Measurements from ENCODE around the gene MYO3B.
"Not testable (repeated sequence)": the region's sequence is repeated elsewhere in the genome, so short reads cannot be mapped to it uniquely, and the experiment has no call there.

MYO3B gene

GRCh38 chr2:170344663-170345346 lies 166.9 kb downstream of the MYO3B start:
- no peak for DNase-seq
- in situ Hi-C loops (cut with MboI; ENCODE audit: low pct_unique_long_range_greater_than_20kb, low sequenced_read_pairs), result no loop called here

- DNase-seq, result no peak
- in situ Hi-C loops (cut with MboI; ENCODE audit: low pct_unique_long_range_greater_than_20kb, low sequenced_read_pairs), result no loop called here
These were observed 167.7 kb downstream of the MYO3B start for GRCh38 chr2:170345607-170346006.

DNA sequence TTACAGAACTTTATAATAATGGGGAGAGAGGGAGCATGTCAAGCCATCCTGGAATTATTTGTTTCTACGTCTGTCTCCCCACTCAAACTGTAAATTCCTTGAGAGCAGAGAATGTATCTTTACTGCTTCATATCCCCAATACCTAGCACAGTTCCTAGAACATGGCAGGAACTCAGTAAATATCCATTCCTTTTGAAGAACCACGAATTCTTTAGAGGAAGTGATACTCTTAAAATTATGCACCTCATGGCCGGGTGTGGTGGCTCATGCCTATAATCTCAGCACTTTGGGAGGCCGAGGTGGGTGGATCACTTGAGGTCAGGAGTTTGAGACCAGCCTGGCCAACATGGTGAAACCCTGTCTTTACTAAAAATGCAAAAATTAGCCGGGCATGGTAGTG lies 171.3 kb downstream of the MYO3B start:
- DNase-seq; in situ Hi-C loops (cut with MboI; ENCODE audit: low pct_unique_long_range_greater_than_20kb, low sequenced_read_pairs): not testable (repeated sequence)

DNA sequence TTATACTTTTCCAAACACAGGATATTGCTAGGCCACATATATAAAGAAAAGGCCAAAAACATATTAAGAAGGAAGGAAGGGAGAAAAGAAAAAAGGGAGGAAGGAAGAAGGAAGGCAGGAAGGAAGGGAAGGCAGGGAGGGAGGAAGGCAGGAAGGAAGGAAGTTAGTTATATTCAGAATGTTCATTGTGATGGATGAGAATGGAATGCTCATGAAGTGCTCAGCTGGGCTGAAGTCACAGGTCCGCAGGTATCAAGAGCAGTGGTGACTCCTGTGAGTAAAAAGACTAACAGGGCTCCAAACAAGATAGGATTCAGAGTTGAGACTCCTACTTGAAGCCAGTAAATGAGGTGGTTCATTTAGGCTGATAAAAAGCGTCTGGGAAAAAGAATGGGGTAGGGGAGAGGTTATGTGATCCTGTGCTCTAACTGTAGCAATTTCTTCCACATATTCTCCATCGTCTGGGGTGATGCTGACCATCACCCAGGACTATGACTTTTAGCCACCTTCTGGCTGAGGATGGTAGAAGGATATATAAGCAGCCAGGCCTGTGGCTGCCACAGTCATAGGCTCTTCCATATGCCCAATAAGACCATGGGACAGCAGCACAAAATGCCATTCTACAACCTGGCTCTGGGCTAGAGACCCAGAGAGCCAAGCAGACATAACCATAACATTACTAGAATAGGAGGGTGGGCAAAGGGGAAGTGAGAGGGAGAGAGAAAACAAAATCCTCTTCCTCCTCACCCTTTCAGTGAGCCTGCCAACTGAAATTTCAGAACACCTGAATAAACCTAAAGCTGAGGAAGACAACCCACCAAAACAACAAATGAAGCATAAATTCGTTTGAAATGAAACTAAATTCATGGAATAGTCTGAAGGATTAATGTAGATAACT lies 173.2 kb downstream of the MYO3B start:
- in situ Hi-C loops (cut with MboI; ENCODE audit: low pct_unique_long_range_greater_than_20kb, low sequenced_read_pairs), result no loop called here

DNA sequence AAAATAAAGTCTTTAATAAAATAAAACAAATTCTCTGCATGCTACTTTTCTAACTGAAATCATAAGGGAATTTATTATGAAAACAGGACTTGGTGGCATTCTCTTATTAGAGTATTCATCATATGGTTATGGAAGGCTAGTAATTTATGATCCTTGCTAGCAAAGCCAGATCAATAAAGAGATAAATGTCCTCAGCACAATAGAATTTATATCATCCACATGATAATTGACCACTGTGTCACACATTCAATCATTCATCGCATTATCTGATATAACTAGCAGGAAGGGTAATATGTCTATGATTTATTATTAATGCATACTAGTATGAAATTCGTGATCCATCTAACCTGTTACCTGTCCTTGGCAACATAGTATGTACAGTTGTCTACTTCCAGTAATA lies 175.8 kb downstream of the MYO3B start:
- no peak for DNase-seq
- in situ Hi-C loops (cut with MboI; ENCODE audit: low pct_unique_long_range_greater_than_20kb, low sequenced_read_pairs), result no loop called here

More for the DNA sequence above, 173.2 kb downstream of the MYO3B start:
- DNase-seq, result no peak

GRCh38 chr2:170354388-170354787 lies 176.4 kb downstream of the MYO3B start:
- in situ Hi-C loops (cut with MboI; ENCODE audit: low pct_unique_long_range_greater_than_20kb, low sequenced_read_pairs), result no loop called here
- DNase-seq, result no peak

- in situ Hi-C loops (cut with MboI; ENCODE audit: low pct_unique_long_range_greater_than_20kb, low sequenced_read_pairs), result no loop called here
These were observed 177.2 kb downstream of the MYO3B start for GRCh38 chr2:170354855-170355780.

GRCh38 chr2:170359466-170359865 lies 181.5 kb downstream of the MYO3B start:
- DNase-seq, result no peak
- in situ Hi-C loops (cut with MboI; ENCODE audit: low pct_unique_long_range_greater_than_20kb, low sequenced_read_pairs), result no loop called here

More at GRCh38 chr2:170354855-170355780, 177.2 kb downstream of the MYO3B start:
- DNase-seq, result no peak

- DNase-seq, result no peak
- in situ Hi-C loops (cut with MboI; ENCODE audit: low pct_unique_long_range_greater_than_20kb, low sequenced_read_pairs), result no loop called here
These were observed 182.7 kb downstream of the MYO3B start for GRCh38 chr2:170360546-170361089.

GRCh38 chr2:170361090-170361936 lies 183.4 kb downstream of the MYO3B start:
- DNase-seq, result peak; percentile 58
- in situ Hi-C loops (cut with MboI; ENCODE audit: low pct_unique_long_range_greater_than_20kb, low sequenced_read_pairs), result no loop called here

DNA sequence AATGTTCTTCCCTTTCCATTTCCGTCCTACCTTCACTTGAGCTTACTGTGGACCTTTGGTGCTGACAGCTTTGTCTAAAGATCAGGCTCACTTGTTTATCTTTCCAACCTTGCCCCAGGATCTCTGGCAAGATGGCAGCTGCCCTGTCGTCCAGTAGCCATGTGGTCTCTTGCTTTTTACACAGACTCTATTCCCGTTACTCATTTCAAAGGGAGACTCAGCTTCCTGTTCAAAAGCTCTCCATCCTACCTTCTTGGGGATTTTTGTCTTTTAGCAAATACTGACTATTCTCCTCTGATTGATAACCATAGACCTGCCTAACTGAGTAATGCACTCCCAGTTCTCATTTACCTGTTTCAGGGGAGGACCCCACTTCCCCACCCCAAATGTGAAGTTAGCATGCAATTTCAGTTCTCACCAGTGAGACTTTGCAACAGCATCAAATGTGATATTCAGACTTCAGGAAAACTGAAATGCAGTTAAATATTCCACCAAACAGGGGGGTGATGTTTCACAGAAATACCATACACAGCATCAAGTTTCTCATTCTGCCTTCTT lies 184.4 kb downstream of the MYO3B start:
- no peak for DNase-seq
- in situ Hi-C loops (cut with MboI; ENCODE audit: low pct_unique_long_range_greater_than_20kb, low sequenced_read_pairs), result no loop called here

DNA sequence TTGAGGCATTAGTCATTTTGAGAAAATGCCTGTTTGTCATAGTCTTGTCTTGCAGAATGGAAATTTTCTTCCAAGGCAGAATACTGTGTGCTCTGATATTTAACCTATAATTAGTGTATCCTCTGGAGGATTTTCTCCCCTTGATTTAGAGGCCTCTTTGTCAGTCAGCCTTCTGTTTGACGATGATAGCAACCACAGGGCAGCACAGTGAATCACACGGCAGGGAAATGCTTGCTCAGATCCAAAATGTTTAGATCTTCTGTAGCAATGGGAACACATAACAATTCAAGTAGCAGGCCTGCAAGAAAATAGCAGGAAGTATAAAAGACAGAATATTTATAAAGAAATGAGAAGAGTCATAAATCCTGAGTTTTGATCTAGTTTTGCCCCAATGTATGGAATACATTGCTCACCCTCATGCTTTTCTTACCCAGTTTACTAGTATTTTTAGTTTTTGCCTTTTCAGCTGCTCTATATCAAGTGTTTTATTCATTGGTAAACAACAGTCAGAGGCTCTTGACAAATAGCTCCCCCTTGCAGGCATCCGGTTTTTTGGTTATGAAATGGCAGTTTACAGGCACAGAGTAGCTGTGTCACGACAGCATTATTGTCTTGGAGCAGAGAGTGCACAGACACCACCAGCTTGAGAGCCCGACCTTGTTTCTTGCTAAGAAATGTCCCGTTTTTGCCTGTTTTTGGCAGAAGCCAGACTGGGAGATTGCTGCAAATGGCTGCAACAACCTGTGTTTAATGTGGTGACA lies 185.1 kb downstream of the MYO3B start:
- in situ Hi-C loops (cut with MboI; ENCODE audit: low pct_unique_long_range_greater_than_20kb, low sequenced_read_pairs), result no loop called here
- no peak for DNase-seq

GRCh38 chr2:170365003-170365402 lies 187.1 kb downstream of the MYO3B start:
- no peak for DNase-seq
- in situ Hi-C loops (cut with MboI; ENCODE audit: low pct_unique_long_range_greater_than_20kb, low sequenced_read_pairs), result no loop called here

GRCh38 chr2:170365686-170366085 lies 187.7 kb downstream of the MYO3B start:
- DNase-seq, result no peak
- in situ Hi-C loops (cut with MboI; ENCODE audit: low pct_unique_long_range_greater_than_20kb, low sequenced_read_pairs), result no loop called here

DNA sequence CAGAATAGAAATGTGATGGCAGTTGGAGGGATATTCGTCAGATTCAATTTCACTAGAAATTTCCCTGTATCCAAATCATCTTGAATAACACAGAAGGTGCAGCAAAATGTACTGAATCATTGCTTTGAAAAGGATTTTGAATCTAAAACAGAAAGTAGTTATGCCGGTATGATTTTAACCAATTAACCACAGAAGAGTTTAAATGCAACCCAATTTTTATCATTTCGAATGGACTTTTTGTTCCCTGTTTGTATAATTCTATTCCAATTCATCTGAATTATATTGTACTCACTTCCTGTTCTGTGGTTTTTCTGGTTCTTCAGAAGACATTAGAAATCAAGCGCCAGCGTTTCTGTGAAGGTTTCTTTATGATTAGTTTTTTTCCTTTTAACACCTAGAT lies 190.4 kb downstream of the MYO3B start:
- DNase-seq, result no peak
- in situ Hi-C loops (cut with MboI; ENCODE audit: low pct_unique_long_range_greater_than_20kb, low sequenced_read_pairs), result no loop called here

DNA sequence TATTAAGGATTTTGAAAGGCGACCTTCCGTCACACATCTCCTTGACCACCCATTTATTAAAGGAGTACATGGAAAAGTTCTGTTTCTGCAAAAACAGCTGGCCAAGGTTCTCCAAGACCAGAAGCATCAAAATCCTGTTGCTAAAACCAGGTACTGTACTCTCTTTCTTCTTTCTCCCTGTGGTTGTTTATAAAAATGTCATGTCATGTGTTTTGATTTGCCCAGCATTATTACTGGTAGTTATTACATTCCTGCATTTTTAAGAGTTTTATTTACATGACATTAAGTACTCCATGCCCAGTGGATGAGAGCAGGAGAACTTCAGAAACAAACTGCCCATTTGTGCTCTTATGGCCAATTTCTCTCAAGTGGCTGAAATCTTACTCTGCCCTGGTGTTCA lies 191.3 kb downstream of the MYO3B start:
- in situ Hi-C loops (cut with MboI; ENCODE audit: low pct_unique_long_range_greater_than_20kb, low sequenced_read_pairs), result no loop called here
- DNase-seq, result no peak

DNA sequence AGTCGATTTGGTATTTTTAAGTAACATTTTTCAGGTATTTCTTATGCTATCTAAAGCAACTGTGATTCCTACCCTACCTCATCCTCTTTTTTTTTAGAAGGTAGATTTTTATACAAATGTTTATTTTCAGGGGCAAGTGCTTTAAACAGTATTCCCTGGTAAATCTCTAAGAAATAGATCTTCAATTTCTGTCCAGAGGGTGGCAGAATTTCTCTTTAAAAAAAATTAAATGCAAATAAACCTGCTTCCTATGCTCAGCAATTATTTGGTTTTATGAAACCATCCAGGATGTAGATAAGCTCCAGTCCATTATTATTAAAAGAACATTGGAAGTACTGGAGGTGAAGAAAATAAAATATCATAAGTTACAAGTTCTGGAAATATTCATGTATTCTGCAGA lies 191.9 kb downstream of the MYO3B start:
- in situ Hi-C loops (cut with MboI; ENCODE audit: low pct_unique_long_range_greater_than_20kb, low sequenced_read_pairs), result no loop called here
- peak; percentile 43 for DNase-seq

Data from KBM-7 (cell line).